ENCODE results near the gene FGF14. TPM values are rescaled to one million over a fixed set of nuclear protein-coding genes. Genes with fewer than 3 reads are reported as not detected.

The FGF14 gene
- total and polyA plus RNA-seq, 2 donors (not counting 1 experiment from before 2014, with no cell fraction given) = under 0.01 TPM; not detected in 1

DNA sequence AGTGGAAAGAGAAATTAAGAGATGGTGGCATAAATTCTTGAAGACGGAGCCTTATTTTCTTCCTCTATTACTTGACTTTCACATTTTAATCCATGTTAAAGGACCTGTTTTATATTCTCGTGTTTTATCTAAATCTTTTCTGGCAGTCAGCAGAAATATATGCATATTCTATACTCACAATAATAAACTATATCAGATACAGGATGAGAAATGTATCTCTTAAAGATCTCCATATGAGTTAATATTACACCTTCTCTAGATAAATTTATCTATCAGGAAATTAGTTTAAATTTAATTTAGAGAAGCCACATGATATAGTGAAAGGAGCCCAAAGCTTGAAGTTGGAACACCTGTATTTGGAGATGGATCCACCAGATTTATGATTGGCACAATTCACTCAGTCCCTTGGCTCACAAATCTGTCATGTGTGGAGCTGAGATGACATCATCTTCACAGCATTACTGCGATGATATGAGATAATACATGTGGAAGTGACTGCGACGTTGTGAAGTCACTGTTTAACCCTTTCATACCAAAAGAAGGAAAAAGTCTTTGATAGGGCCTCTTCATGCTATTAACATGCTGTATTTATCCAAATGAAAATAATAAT is 216.4 kb downstream of the FGF14 start:
- DNase-seq (no peak), ATAC-seq (ENCODE audit: low read depth) (no peak)
- Mint-ChIP-seq H3K4me1 (no peaks in the 10 kb centered on the region), H3K27ac (no peak overlapping the region), H3K27me3 (no peaks in the 10 kb centered on the region), H3K9me3 (ENCODE audit: insufficient read depth) (no peaks in the 10 kb centered on the region), H3K4me3 (no peak overlapping the region)
- POLR2A ChIA-PET = no interaction called here
- no peaks in the 10 kb centered on the region for H4K20me1 ChIP-seq (ENCODE audit: control insufficient read depth, insufficient read depth, low read length, poor library complexity, severe bottlenecking)
- TF ChIP-seq, protein P1, sequence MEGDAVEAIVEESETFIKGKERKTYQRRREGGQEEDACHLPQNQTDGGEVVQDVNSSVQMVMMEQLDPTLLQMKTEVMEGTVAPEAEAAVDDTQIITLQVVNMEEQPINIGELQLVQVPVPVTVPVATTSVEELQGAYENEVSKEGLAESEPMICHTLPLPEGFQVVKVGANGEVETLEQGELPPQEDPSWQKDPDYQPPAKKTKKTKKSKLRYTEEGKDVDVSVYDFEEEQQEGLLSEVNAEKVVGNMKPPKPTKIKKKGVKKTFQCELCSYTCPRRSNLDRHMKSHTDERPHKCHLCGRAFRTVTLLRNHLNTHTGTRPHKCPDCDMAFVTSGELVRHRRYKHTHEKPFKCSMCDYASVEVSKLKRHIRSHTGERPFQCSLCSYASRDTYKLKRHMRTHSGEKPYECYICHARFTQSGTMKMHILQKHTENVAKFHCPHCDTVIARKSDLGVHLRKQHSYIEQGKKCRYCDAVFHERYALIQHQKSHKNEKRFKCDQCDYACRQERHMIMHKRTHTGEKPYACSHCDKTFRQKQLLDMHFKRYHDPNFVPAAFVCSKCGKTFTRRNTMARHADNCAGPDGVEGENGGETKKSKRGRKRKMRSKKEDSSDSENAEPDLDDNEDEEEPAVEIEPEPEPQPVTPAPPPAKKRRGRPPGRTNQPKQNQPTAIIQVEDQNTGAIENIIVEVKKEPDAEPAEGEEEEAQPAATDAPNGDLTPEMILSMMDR (IDR thresholded peaks at IDR 0.05) = no peak
- TF ChIP-seq EZH2 (IDR thresholded peaks at IDR 0.05; ENCODE audit: borderline replicate concordance, insufficient read depth, low read depth, low read length, poor library complexity, severe bottlenecking) = no peak
- intact Hi-C loops (cut with micrococcal nuclease) = no loop called here
- no peak overlapping the region for H2AFZ ChIP-seq (ENCODE audit: insufficient read depth, low read depth, low read length, poor library complexity, severe bottlenecking)
- CTCF ChIA-PET = no interaction called here
- H3K79me2 ChIP-seq (ENCODE audit: control insufficient read depth, insufficient read depth, low read length) = no peaks in the 10 kb centered on the region
- H3K4me2 ChIP-seq (replicated peaks; ENCODE audit: low read depth, low read length, poor library complexity, severe bottlenecking) = no peak overlapping the region
- no peak overlapping the region for H3K27ac ChIP-seq (ENCODE audit: low read length in 2 of 2)
- no peaks in the 10 kb centered on the region for H3K36me3 ChIP-seq (replicated peaks in 1 of 2; ENCODE audit: control extremely low read depth in 1 of 2, control insufficient read depth in 1 of 2, extremely low read depth in 1 of 2, insufficient read depth in 2 of 2, low read length in 1 of 2)
- no peaks in the 10 kb centered on the region for H3K27me3 ChIP-seq (replicated peaks in 1 of 4; ENCODE audit: control extremely low read depth in 1 of 4, control insufficient read depth in 3 of 4, insufficient read depth in 4 of 4, low read length in 3 of 4)
- no CpG with 5 or more reads among the region's 5 CpGs for WGBS (ENCODE audit: insufficient coverage)
- no peaks in the 10 kb centered on the region for H3K4me1 ChIP-seq (ENCODE audit: control insufficient read depth in 2 of 2, insufficient read depth in 2 of 2, low read length in 2 of 2)
- no peak overlapping the region for H3K4me3 ChIP-seq (ENCODE audit: control extremely low read depth in 1 of 5, extremely low read depth in 1 of 5, insufficient read depth in 1 of 5, low read depth in 2 of 5, low read length in 4 of 5)
- H3K9ac ChIP-seq (ENCODE audit: low read length) = no peak overlapping the region
- no peaks in the 10 kb centered on the region for H3K9me3 ChIP-seq (ENCODE audit: control extremely low read depth in 1 of 3, control insufficient read depth in 2 of 3, insufficient read depth in 1 of 3, low read length in 2 of 3)

DNA sequence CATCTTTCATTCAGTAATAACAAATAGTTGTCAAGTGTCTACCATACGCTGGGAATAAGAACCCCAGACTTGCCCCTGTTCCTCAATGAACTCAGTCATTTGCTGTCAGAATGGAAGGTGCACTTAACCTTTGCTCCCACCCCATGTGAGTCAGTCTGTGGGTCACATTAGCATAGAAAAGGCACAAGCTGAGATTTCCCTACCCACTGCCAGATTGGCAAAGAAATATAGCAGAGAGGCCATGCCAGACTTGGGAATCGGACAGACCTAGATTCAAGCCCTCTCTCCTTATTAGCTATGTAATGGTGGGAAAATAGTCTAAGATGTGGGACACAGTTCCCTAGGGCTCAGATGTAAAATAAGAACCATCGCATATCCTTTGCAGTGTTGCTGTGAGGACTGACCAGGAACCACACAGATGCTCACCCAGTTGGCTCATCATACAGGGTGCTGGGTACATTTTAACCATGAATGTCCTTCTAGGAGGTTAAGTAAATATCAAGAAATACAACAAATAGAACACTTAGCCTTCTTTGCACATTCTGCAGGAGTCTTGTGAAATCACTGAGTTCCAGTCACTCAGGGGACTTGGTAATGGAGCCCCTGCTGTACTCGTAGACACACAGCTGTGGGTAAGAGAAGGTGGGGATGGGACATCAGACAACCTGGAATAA is 218.2 kb downstream of the FGF14 start:
- H3K27me3 Mint-ChIP-seq = no peaks in the 10 kb centered on the region
- no peak overlapping the region for H3K9ac ChIP-seq (ENCODE audit: low read length)
- H4K20me1 ChIP-seq (ENCODE audit: control insufficient read depth, insufficient read depth, low read length, poor library complexity, severe bottlenecking) = no peaks in the 10 kb centered on the region
- DNase-seq (no peak), ATAC-seq (ENCODE audit: low read depth) (no peak)
- H3K27ac ChIP-seq (ENCODE audit: low read length in 2 of 2) = no peak overlapping the region
- H3K4me3 ChIP-seq (ENCODE audit: control extremely low read depth in 1 of 5, extremely low read depth in 1 of 5, insufficient read depth in 1 of 5, low read depth in 2 of 5, low read length in 4 of 5) = no peak overlapping the region
- H3K4me1 ChIP-seq (ENCODE audit: control insufficient read depth in 2 of 2, insufficient read depth in 2 of 2, low read length in 2 of 2) = no peaks in the 10 kb centered on the region
- H3K36me3 ChIP-seq (replicated peaks in 1 of 2; ENCODE audit: control extremely low read depth in 1 of 2, control insufficient read depth in 1 of 2, extremely low read depth in 1 of 2, insufficient read depth in 2 of 2, low read length in 1 of 2) = no peaks in the 10 kb centered on the region
- no peak overlapping the region for H3K27ac Mint-ChIP-seq
- H3K4me2 ChIP-seq (replicated peaks; ENCODE audit: low read depth, low read length, poor library complexity, severe bottlenecking) = no peak overlapping the region
- WGBS (ENCODE audit: insufficient coverage) = 100% methylated on average over 1 of the region's 4 CpGs
- H3K27me3 ChIP-seq (replicated peaks in 1 of 4; ENCODE audit: control extremely low read depth in 1 of 4, control insufficient read depth in 3 of 4, insufficient read depth in 4 of 4, low read length in 3 of 4) = no peaks in the 10 kb centered on the region
- intact Hi-C loops (cut with micrococcal nuclease) = no loop called here
- CTCF ChIA-PET = no interaction called here
- H3K9me3 Mint-ChIP-seq (ENCODE audit: insufficient read depth) = no peaks in the 10 kb centered on the region
- H2AFZ ChIP-seq (ENCODE audit: insufficient read depth, low read depth, low read length, poor library complexity, severe bottlenecking) = no peak overlapping the region
- POLR2A ChIA-PET = no interaction called here
- no peak overlapping the region for H3K4me3 Mint-ChIP-seq
- H3K4me1 Mint-ChIP-seq = no peaks in the 10 kb centered on the region
- no peaks in the 10 kb centered on the region for H3K79me2 ChIP-seq (ENCODE audit: control insufficient read depth, insufficient read depth, low read length)
- no peaks in the 10 kb centered on the region for H3K9me3 ChIP-seq (ENCODE audit: control extremely low read depth in 1 of 3, control insufficient read depth in 2 of 3, insufficient read depth in 1 of 3, low read length in 2 of 3)
- TF ChIP-seq, protein P1 (IDR thresholded peaks at IDR 0.05) = no peak
- no peak for TF ChIP-seq EZH2 (IDR thresholded peaks at IDR 0.05; ENCODE audit: borderline replicate concordance, insufficient read depth, low read depth, low read length, poor library complexity, severe bottlenecking)

Measured in B cell (primary cell).